HCT116 (cell line): ENCODE data around the gene CAB39.

ENCODE experiments used
- CEBPB ChIP-seq: IDR thresholded peaks from 2 replicates; pipeline ENCODE4 v1.6.1; 2012; ENCODE audit warnings: low read depth
- CTCF ChIP-seq, 3 experiments: fragments of 200-600 bp in 1 of 3; sonication (generic) in 1 of 3; IDR thresholded peaks in 2 of 3; conservative IDR thresholded peaks in 1 of 3; 2 replicates each; pipeline ENCODE4 v1.5.1; 2012 to 2017; ENCODE audit warnings: low read depth in 2 of 3, low read length in 2 of 3, antibody characterized with exemption in 1 of 3, borderline replicate concordance in 1 of 3, control low read depth in 1 of 3, mild to moderate bottlenecking in 1 of 3, mixed read lengths in 1 of 3, mixed run types in 1 of 3, moderate library complexity in 1 of 3; ENCODE audit not compliant: insufficient read depth in 1 of 3
- ELF1 ChIP-seq: IDR thresholded peaks from 2 replicates; pipeline ENCODE4 v1.6.1; 2012; ENCODE audit warnings: low read depth, borderline replicate concordance
- EZH2 ChIP-seq: fragments of 200-600 bp; sonication (generic); IDR thresholded peaks from 2 replicates; pipeline ENCODE4 v1.6.1; 2017; ENCODE audit warnings: antibody characterized with exemption, mixed run types
- EZH2phosphoT487 ChIP-seq: fragments of 200-600 bp; IDR thresholded peaks from 2 replicates; pipeline ENCODE4 v1.6.1; 2018; ENCODE audit warnings: antibody characterized with exemption, borderline replicate concordance
- JUND ChIP-seq: IDR thresholded peaks from 2 replicates; pipeline ENCODE4 v1.6.1; 2012
- POLR2A ChIP-seq: IDR thresholded peaks from 2 replicates; pipeline ENCODE4 v1.7.0; 2011; ENCODE audit warnings: borderline replicate concordance; ENCODE audit not compliant: insufficient read depth, insufficient read length; ENCODE audit errors: extremely low read depth
- POLR2AphosphoS5 ChIP-seq: IDR thresholded peaks from 2 replicates; pipeline ENCODE4 v1.6.1; 2011; ENCODE audit warnings: mild to moderate bottlenecking, low read depth, low read length, moderate library complexity
- RAD21 ChIP-seq: IDR thresholded peaks from 2 replicates; pipeline ENCODE4 v1.6.1; 2012; ENCODE audit warnings: low read depth, mild to moderate bottlenecking
- SP1 ChIP-seq: IDR thresholded peaks from 2 replicates; pipeline ENCODE4 v1.6.1; 2012; ENCODE audit warnings: low read depth
- TCF7L2 ChIP-seq: IDR thresholded peaks from 2 replicates; pipeline ENCODE4 v1.7.0; 2011; ENCODE audit warnings: borderline replicate concordance, inconsistent platforms; ENCODE audit not compliant: insufficient read depth, insufficient read length; ENCODE audit errors: extremely low read depth
- ZFX ChIP-seq: fragments of 450-650 bp; IDR thresholded peaks from 2 replicates; pipeline ENCODE4 v1.6.1; 2017
- ZNF274 ChIP-seq: fragments of 200-500 bp; sonication (Bioruptor generic); IDR thresholded peaks from 2 replicates; pipeline ENCODE4 v1.6.1; 2014; ENCODE audit warnings: mild to moderate bottlenecking, low read depth, low read length, inconsistent platforms

- TF ChIP-seq POLR2AphosphoS5 (no peak), CTCF (IDR thresholded peaks at IDR 0.05 in 2 of 3, conservative IDR thresholded peaks at IDR 0.05 in 1 of 3; ENCODE audit: borderline replicate concordance in 1 of 3, insufficient read depth in 1 of 3, low read depth in 2 of 3, low read length in 2 of 3) (no peak), ZNF274 (no peak), EZH2 (no peak), CEBPB (no peak), JUND (no peak), ZFX (no peak), EZH2phosphoT487 (no peak), TCF7L2 (no peak), RAD21 (no peak), POLR2A (no peak), SP1 (no peak), ELF1 (no peak)
Observed at GRCh38 chr2:230694241-230694640, 18.4 kb upstream of the CAB39 start.
